Activated CD8-positive, alpha-beta memory T cell treated with anti-CD3 and anti-CD28 coated beads for 36 hours (primary cell): ENCODE data around the gene FMOD. TPM values are rescaled to one million over a fixed set of nuclear protein-coding genes. Genes with fewer than 3 reads are reported as not detected.

ENCODE experiments used
- CTCF ChIA-PET: fragments of 350-600 bp; sonication (Branson Sonifier 250); formaldehyde crosslinking; loops from one replicate; lab custom pipeline; 2021; ENCODE audit warnings: antibody characterized with exemption; lab: Charles Lee
- POLR2A ChIA-PET: fragments of 350-600 bp; sonication (Branson Sonifier 250); formaldehyde crosslinking; loops from one replicate; lab custom pipeline; 2021; ENCODE audit warnings: antibody characterized with exemption; lab: Charles Lee
- total RNA-seq, 2 experiments: library from RNA; stranded (reverse); gene quantifications; one replicate each; pipeline ENCODE4 v1.2.3, GENCODE V29; 2021

FMOD gene
- total RNA-seq, 2 experiments from 2014 or later: 1.7 to 2.2 TPM

DNA sequence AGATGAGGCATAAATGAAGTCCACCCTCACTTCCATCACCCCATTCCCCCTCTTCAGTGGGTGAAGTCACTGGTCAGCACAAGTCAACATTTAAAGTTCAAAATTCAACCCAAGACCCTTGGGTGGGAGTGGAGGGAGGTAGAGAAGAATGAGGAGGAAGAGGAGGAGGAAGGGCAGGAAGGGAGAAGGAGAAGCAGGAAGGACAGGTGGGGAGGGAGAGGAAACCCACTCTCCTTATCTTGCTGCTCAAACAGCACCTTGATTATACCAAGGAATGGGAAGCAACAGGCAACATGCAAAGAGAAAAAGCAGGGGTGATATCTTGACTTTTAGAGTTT, 49.6 kb downstream of the FMOD start:
- ChIA-PET POLR2A (interaction anchor here (0.6 kb wide), 1 partner anchor 10 kb away, joined by 3 read pairs; no protein-coding TSS in a partner anchor), CTCF (interaction anchor here (1.1 kb wide), 1 partner anchor 34 kb away, joined by 3 read pairs; no protein-coding TSS in a partner anchor)

DNA sequence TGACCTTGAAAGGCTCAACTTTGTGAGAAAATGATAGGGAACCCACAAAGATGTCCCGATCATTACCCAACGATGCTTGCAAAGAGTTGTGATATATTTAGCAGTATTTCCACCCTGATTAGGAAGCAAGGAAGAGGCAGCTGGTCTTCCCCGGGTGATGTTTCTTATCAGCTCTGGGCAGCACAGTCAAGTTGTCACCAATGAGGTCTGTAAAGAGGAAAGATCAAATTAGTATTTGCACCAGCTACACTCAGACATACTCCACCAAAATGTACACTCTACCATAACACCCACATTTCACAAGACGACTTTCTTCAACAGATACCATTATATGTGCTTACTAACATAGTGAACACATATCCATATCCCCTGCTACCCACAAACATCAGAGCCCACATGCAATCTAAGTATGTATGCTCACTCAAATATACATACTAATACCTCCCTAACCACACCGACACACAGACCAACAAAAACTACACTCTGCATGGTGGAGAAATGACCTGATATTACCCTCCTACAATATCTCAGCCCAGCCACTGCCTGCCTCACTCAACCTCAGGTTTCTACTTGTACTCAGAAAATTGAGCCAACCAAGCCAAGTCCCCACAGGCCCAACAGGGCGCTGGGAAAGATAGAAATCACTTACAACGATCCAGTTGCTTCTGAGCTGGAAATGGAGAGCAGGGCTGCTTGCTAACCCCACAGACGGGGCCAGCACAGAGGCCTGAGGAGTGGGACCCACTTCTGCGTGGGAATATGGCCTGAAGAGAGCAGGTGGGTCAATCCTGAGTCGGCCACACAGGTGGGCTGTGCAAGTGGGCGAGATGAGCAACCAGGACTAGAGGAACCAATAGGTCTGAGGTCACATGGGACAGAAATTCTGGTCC, 50.2 kb downstream of the FMOD start:
- ChIA-PET POLR2A (interaction anchor here (0.9 to 1.4 kb wide), 2 partner anchors 9 to 13 kb away, joined by 3 to 4 read pairs; no protein-coding TSS in a partner anchor), CTCF (interaction anchor here (0.7 to 1.8 kb wide), 3 partner anchors 11 to 33 kb away, joined by 3 to 6 read pairs (median 3); no protein-coding TSS in a partner anchor)

DNA sequence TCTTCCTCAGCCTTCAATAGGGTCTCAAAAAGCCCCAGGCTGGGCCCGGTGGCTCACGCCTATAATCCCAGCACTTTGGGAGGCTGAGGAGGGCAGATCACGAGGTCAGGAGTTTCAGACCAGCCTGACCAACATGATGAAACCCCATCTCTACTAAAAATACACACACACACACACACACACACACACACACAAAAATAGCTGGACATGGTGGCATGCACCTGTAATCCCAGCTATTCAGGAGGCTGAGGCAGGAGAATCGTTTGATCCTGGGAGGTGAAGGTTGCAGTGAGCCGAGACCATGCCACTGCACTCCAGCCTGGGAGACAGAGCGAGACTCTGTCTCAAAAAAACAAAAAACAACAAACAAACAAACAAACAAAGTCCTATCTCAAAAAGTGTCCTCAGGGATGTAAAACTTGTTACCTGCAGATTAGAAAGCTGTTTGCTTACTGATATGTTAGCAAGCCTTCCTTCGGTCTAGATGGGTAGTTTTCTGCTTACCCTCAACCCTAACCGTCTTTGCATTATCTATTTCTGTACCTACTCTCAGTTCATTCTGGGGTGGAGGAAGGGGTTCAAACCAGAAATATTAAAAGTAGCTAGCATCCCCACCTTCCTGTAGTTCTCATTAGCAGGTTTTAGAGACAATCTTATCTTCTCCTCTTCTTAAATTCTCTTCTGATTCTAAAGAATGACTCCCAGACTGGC, 51.0 kb downstream of the FMOD start:
- CTCF ChIA-PET: interaction anchor here (0.7 to 1.8 kb wide), 4 partner anchors 10 to 43 kb away, joined by 3 to 6 read pairs (median 5); no protein-coding TSS in a partner anchor
- POLR2A ChIA-PET: interaction anchor here (0.9 to 1.4 kb wide), 2 partner anchors 9 to 13 kb away, joined by 3 to 4 read pairs; no protein-coding TSS in a partner anchor

DNA sequence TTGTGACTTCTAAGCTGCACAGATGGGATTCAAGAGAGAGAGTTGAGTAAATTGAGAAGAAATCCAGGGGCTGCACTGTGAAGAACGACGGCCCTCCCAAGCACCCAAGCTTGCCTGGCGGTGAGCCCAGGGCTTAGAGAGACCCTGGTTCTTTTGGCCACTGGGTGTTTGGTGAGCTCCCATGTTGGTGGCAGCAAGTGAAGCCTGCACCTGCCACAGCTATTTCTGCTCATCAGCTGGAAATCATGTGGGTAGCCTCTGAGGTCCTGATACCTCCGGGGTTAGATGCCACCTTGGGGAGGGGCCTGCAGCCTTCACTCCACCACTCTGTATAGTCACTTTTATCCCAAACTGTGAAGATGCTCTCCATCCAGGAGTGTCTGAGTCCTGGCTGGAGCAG, 51.8 kb downstream of the FMOD start:
- ChIA-PET POLR2A (no interaction called here), CTCF (interaction anchor here (1.4 to 1.8 kb wide), 3 partner anchors 10 to 43 kb away, joined by 4 to 6 read pairs (median 6); no protein-coding TSS in a partner anchor)

DNA sequence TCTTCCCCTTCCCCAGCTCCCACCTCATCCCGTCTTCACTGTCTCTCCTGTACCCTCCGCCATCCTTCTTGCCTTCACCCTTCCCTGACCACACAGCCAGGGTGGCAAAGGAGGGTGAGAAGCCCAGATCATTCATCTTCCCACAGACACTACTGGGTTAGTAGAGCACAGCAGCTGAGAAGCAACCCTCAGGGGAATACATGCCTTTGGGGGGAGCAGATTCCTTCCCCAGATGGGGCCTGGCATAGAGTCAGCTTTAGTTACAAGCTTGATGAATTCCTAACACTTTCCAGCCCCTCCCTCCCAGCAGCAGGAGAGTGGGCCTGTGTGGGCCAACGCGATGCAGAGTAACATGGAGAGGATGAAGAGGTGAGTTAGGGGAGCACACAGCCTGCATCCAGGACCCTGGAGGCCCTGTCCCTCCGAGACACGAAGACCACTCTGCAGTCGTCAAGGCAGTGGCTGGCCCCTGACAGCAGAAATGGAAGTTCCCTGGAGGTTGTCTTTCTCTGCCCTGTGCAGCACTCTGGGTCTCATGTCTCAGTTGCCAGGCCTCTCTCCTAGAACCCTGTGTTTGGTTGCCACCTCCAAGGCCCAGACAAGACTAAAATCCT, 54.4 kb downstream of the FMOD start:
- POLR2A ChIA-PET: interaction anchor here (1.6 kb wide), 1 partner anchor 8 kb away, joined by 4 read pairs; the partner anchor contains the start of gene BTG2
- CTCF ChIA-PET: interaction anchor here (0.8 kb wide), 1 partner anchor 24 kb away, joined by 4 read pairs; no protein-coding TSS in a partner anchor

DNA sequence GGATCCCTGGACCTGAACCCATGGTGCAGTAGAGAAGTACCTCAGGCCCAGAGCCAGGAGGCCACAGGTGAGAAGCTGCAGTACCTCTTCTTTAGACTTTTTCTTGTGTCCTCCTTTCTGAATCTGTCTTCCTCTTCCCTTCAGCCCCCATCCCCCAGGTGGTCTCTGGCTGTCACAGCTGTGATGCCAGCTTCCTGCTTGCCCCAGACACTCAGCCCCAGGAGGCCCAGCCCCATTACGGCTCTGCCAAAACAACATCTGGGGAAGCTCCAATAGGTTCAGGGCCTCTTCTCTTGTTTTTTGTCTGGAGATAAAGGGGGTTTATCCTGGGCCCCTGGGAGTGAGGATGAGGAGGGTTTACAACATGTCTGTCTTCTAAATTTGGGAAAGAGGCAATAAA, 55.1 kb downstream of the FMOD start:
- CTCF ChIA-PET: interaction anchor here (0.8 to 1.3 kb wide), 2 partner anchors 17 to 23 kb away, joined by 3 to 4 read pairs; no protein-coding TSS in a partner anchor
- POLR2A ChIA-PET: interaction anchor here (1.3 to 1.6 kb wide), 2 partner anchors 9 to 12 kb away, joined by 4 to 5 read pairs; partner anchors contain the start of gene BTG2

DNA sequence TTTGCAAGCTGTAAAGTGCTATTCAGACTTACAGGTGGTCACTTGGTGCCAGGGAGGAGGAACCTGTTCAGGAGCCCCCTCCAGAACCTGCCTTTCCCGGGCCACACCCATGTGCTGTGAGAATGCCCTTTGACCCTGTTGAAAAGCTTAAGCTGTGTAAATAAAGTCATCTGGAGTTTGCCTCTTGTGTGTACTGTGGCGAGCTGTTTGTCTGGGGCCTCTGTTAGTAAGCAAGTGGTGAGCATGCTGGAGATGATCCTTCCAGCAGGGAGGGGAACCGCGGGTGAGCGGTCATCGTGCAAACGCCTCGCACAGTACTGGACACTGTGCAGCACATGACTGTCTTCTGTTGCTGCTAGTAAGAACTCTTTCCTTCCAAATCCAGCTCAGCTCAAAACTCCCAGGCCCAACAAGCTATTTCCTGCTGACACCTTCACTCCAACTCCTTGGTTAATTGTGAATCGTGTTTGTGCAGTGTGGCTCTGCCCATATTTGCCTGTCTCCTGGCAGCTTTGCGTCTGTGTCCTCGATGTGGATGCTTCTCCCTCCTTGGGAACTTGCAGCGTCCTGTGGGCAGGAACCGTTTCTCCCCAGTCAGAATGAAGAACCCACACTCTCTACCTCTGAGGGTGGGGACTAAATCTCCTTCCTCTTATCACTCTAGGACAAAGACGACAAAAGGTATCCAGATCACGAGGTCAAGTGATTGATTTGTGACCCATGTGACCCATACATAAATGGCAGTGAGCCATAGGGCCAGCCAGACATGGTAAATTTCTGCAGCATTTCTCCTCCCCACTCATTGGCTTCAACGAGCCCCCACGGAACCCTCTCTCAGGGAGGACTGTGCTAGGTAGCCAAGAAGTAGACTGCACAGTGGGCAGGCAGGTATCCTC, 59.5 kb downstream of the FMOD start:
- POLR2A ChIA-PET: interaction anchor here (0.6 to 7.2 kb wide), 9 partner anchors 9 to 36 kb away, joined by 3 to 85 read pairs (median 4); partner anchors contain the start of gene BTG2
- CTCF ChIA-PET: interaction anchor here (4.2 to 9.4 kb wide), 4 partner anchors 16 to 48 kb away, joined by 33 to 176 read pairs (median 77); partner anchors contain the start of gene BTG2

Other genes starting within 250 kb of the FMOD start
- not detected for gene ADORA1, start 223.4 kb downstream of the FMOD start, total RNA-seq
- gene MYBPH, start 175.3 kb downstream of the FMOD start, total RNA-seq: not detected
- gene CHI3L1, start 164.4 kb downstream of the FMOD start, total RNA-seq: not detected
- gene CHIT1, start 121.4 kb downstream of the FMOD start, total RNA-seq: under 1 TPM in 1 of 2 experiments, not detected in 1; 0.06 TPM
- gene BTG2, start 45.6 kb downstream of the FMOD start, total RNA-seq: 10 to 100 TPM; 95.3 to 99.6 TPM
- not detected for gene PRELP, start 124.7 kb upstream of the FMOD start, total RNA-seq
- not detected for gene OPTC, start 143.0 kb upstream of the FMOD start, total RNA-seq